HG03039 (cell line): ENCODE results near the gene ODAM.
"Not testable (repeated sequence)": the region's sequence is repeated elsewhere in the genome, so short reads cannot be mapped to it uniquely, and the experiment has no call there.

ENCODE experiments used
- ATAC-seq: cut with Tn5 transposase; IDR thresholded peaks from one replicate; pipeline ENCODE4 v1.9.1; 2021; ENCODE audit warnings: mild to moderate bottlenecking, moderate library complexity; ENCODE audit not compliant: unreplicated experiment

ODAM gene

DNA sequence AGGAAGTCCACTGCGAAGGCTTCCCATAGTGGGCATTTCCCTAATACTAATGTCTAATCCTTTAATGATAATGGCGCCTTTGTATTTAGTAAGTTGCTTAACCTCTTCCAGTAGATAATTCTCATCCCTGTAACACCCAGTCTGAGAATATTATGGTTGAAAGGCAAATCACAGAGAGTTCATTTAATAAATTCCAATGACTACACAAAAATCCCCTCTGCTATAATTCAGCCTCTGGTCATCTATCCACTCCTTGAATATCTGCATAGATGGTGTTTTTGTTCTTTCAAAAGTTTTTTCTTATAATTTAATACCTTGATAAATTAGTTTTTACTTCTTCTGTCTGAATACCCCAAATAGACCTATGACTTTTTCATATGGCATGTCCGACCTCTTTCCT is 25.9 kb downstream of the ODAM start:
- ATAC-seq = not testable (repeated sequence)

DNA sequence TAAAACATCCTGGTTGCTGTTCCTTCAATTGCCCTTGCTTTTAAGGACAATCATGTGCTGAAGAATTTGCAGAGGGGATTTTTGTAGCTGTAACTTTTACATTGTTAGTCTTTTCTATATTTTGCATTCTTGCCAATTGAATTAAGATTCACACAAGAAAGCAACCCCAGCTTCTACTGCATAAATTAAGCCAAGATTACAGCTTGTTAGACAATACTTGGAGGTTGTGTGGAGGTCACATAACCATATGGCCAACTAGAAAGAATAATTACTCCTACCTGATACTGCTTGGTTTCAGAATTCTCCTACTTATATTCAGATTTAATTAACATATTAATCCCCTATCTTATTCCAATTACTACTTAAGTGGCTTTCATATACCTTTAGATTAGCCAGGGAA is 26.3 kb downstream of the ODAM start:
- ATAC-seq = not testable (repeated sequence)

DNA sequence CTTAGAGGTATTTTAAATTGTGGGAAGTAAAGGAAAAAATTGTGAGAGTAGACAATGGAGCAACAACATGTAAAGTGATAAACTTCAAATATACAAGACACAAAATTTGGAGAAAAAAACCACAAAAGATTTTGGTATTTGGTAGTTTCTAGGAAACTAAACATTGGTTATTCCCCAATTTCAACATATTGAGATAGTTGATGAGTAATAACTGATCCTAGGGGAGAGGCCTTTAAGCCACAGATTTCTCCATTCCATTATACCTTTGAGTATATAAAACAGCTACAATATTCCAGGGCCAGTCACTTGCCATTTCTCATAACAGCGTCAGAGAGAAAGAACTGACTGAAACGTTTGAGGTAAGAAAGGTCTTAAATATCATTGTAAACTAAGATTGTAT is 30.3 kb downstream of the ODAM start, which contains the start of gene FDCSP:
TSS of gene FDCSP (plus strand) at position 301 of the 400 bp plus-strand sequence. CDS start 5,071 bp downstream, outside the sequence.
- ATAC-seq = no peak

GRCh38 chr4:70236125-70236524 is 40.6 kb downstream of the ODAM start:
- ATAC-seq = no peak

GRCh38 chr4:70239131-70239883 is 43.8 kb downstream of the ODAM start:
- no peak for ATAC-seq

- no peak for ATAC-seq
Measured at GRCh38 chr4:70239884-70240591, 44.5 kb downstream of the ODAM start.

DNA sequence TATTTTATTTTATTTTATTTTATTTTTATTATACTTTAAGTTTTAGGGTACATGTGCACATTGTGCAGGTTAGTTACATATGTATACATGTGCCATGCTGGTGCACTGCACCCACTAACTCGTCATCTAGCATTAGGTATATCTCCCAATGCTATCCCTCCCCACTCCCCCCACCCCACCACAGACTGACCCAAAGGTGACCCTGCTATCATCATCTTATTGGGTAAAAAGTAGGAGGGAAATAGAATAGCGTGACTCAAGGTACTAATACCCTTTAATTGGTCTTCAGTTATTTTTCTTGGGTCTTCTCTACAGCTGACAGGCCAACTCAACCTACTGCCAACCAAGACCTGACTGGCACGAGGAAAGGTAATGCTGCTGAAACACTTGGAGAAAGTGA is 46.8 kb downstream of the ODAM start, which contains the start of gene CSN3:
TSS of gene CSN3 (plus strand) at position 301 of the 400 bp plus-strand sequence. CDS start 2,223 bp downstream, outside the sequence.
- not testable (repeated sequence) for ATAC-seq

DNA sequence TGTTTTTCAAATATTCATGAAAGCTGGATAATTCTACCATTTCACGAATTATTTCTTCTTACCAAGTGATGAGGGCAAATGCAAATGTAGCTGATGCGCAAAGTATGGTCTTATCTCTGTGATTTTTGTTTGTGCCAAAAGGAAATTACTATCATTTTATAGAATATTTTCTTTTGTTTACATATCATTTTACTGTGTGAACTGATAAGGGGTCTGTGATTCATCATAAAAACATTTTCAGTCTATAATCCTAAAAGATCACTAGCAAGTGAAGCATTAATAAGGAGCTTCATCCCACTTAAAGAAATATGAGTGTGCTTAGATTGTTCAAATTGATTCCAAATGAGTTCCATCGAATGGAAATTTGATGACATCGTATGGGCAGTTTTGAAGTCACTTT is 47.6 kb downstream of the ODAM start:
- ATAC-seq = no peak

DNA sequence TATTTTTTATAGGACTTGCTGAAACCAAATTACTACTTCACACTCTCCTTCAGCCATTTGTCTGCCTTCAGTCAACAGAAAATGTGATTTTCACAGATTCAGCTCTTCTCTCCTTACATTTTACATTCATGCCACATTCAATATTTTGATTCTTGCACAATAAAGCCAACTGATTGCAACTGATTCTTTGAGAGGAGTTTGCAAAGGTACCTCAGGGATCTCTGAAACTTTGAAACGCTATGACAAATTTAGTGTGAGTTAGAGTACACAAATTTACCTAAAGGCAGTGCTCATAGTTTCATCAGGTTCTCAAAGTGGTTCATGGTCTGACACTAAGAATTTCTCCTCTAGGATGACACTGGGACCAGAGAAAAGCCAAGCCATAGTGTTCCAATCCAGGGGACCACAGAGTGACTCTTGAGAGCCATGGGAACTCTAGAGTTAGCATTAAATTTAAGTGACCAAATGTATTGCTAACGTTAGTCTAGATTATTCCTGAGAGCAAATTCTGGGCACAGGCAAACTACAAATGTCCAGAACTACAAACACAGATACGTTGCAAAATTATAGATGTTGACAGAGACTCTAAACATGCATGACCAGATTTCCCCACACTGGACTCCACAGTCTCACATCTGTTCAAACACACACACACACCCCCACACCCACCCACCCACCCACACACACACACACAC is 55.9 kb downstream of the ODAM start:
- no peak for ATAC-seq

- no peak for ATAC-seq
Measured at GRCh38 chr4:70251945-70252277, 56.4 kb downstream of the ODAM start.
